SHP77 (cell line): ENCODE data around the gene UVRAG.
"Not testable (repeated sequence)": the region's sequence is repeated elsewhere in the genome, so short reads cannot be mapped to it uniquely, and the experiment has no call there.

Source experiments
- DNase-seq, 2 experiments: peaks; one replicate each; lab custom pipeline; 2025; lab: John Stamatoyannopoulos, UW

The UVRAG gene

GRCh38 chr11:75879737-75880136 is 64.7 kb downstream of the UVRAG start:
- no peak for DNase-seq

DNA sequence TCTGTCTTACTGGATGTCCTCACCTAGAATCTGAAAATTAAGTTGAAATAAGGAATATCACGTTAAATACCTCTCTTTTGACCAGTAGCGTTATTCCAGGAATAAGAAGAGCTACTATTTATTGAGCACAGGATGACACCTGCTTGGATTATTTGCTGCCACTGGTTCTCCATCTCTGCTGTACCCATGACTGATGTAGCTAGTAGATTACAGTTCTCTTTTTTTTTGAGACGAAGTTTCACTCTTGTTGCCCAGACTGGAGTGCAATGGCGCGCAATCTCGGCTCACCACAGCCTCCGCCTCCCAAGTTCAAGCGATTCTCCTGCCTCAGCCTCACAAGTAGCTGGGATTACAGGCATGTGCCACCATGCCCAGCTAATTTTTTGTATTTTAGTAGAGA is 65.3 kb downstream of the UVRAG start:
- not testable (repeated sequence) for DNase-seq

GRCh38 chr11:75884321-75884720 is 69.3 kb downstream of the UVRAG start:
- no peak for DNase-seq

- DNase-seq: no peak
Observed at GRCh38 chr11:75888416-75888815, 73.4 kb downstream of the UVRAG start.

DNA sequence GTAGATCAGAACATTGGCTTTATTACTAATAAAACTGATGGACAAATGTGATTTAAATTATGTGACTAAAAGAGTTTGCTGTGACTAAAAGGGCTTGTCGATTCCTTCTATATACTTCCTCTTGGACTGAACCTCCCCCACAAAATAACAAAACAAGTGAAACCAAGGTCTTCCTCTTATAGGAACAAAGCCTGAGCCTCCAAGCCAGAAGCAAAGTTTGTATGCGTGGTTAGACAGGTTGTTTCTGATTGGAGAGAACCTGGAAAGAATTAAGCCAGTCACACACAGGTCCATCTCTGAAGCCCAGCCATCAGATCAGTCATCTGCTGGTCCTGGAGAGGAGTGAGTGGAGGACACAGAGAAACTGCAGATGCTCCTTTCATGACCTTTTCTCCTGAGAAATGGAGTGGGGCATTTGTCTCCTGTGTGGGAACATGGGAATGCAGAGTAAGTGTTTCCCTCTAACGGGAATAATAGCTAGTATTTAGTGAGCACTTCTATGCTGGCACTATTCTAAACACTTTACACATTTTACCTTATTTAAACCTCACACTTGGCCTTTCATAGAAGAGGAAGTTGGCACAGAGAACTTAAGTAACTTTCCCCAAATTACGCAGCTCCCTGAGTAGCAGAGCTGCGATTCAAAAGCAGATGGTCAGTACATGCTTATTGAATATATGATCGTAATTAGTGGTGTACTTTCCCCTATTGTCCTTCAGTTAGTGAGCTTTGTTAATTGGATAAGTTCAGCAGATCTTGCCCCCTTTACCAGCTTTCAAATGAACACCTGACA is 77.1 kb downstream of the UVRAG start:
- no peak for DNase-seq

GRCh38 chr11:75893251-75893650 is 78.2 kb downstream of the UVRAG start:
- no peak for DNase-seq

DNA sequence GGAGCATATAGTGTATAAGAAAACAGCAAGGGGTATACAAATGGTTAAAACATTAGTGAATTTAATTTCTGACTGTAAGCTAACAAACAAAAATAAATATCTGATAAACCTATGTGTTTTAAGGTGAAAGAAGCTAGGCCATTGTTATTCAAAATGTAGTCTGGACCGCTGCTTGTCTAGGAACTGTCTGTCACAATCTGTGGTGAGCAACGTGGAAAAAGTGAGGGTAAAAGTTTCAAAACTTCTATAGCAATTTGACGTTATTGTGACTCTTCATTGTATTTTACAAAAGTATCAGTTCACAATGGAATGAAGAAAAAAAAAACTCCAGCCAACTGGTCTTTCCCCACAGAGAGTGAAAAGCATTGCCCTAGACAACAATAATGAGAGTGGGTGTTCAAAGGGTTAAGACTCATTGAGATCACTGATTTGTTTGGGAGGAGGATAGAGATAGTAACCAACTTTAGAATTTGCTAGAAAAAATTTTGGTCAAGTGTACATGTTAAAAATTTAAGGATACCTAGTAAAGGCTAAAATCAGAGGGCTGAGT is 79.1 kb downstream of the UVRAG start:
- no peak for DNase-seq

DNA sequence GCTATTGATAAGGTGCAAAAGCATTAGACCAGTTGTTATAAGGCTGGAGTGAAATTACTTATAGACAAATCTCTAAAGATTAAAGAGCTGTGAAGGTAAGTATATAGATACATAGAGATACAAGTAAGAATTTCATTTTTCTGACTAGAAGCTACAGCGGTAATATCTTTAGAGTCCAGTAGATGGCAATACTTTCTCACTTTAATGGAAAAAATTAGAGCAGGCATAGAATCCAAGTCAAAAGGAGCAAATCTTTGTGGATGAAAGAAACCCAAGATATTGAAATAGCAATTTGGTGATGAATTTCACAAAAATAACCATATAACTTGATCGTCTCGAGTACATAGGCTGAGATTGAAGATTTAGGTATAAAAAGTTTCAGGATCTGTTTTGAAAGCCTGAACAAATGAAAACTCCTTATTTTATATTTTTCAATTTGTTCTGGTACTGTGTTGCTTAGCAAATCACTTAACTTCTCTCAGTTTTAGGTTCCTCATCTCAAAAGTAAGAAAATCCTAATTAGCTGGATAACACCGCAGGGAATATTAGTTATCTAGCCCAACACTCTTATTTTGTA is 81.9 kb downstream of the UVRAG start:
- DNase-seq: peak; percentile 45 to 58

DNA sequence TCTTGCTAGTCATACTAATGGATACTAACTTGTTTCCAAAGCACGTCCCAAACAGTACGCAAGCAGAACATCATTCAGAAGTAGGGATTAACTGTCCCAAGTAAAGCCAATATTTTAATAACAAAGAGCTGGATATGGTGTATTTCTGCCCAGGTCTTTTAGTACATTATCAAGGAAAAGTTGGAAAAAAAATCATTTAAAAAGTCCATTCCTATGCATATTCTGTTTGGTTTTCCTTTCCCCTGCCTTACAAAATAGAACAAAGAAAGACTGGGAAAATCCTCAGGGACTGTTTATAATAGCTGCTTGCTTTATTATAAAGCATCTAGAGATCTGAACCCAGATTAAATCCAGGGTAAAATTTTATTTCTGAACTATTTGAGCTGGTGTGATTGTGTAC is 83.9 kb downstream of the UVRAG start:
- no peak for DNase-seq

DNA sequence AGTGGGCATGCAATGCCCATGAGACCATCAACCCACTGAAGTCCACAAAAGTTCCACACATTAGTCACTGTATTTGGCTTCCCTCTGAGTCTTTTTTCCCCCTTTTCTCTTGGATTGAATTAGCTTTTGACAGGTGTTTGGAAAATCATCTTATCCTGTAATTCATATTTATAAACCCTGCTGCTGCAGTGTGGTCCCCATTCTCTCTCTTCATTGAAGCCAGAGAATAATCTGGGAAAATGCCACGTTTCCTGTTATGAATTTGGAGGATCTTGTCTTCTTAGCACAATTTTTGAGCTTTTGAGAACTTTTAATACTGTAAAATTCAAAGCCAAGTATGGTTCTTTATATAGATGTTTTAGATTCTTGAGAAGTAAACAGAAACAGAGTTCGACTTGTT is 84.8 kb downstream of the UVRAG start:
- DNase-seq: no peak

DNA sequence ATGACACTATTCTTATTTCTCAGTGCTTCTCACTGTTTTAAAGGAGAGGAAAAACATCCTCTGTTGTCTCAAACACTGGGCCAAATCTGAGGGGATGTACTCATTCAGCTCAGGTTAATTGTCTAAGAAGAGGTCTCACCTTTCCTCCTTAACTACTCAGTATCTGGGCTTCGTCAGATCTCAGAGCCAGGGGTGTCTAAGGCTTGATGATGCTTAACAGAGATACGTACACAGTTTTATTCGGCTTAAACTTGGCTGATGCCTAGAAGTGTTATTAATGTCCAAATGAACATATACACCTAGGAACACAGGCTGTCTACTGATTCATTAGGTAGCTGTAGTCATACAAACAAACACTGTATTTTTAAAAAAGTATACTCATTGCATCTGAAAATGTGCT is 85.8 kb downstream of the UVRAG start:
- no peak for DNase-seq

GRCh38 chr11:75902631-75903030 is 87.6 kb downstream of the UVRAG start:
- DNase-seq: no peak

DNA sequence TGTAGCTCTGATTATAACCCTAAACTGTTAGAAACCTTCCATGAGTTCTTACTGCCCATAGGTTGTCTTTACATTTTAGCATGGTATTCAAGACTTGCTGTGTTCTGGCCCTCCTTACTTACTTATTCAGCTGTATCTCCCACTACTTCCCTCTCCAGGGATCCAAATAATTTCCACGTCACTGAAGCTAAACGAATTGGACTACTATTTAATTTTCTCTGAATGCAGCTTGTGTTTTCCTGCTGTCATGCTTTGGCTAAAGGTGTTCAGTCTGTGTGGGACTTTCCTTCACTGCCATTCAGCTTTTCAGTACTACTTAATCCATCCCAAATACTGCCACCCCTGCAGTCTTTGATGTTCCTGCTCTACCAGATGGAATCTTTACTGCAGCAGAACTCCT is 88.3 kb downstream of the UVRAG start:
- DNase-seq: no peak

- DNase-seq: no peak
Observed at GRCh38 chr11:75905434-75905833, 90.4 kb downstream of the UVRAG start.

- DNase-seq: no peak
Observed at GRCh38 chr11:75907906-75908527, 93.0 kb downstream of the UVRAG start.

DNA sequence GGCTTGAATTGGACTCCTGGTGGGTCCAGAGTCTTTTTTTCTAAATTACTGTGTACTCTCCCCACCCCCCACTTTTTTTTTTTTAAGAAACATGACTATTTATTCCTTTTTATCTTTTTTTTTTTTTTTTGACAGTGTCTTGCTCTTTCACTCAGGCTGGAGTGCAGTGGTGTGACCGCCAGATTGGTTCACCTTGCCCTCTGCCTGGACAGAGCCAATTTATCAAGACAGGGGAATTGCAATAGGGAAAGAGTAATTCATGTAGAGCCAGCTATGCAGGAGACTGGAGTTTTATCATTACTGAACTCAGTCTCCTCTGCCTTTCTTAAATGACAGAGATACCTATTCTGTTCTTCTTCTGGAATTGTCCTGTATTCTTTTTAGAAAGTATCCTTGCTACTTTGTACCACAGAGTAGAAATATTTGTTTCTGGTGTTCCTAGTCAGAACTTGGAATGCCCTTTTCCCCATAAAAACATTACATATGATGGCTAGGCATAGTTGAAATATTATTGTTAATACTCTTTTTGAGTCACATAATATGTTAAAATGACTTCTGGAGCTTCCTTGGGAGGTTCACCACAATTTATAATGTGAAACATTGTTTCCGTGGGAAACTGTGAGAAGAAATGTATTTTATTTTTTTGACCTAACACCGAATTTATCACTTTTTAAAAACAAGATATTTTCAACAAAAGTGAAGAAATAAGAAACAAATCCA is 95.6 kb downstream of the UVRAG start:
- no peak for DNase-seq

- DNase-seq: no peak
Observed at GRCh38 chr11:75911459-75911858, 96.4 kb downstream of the UVRAG start.

DNA sequence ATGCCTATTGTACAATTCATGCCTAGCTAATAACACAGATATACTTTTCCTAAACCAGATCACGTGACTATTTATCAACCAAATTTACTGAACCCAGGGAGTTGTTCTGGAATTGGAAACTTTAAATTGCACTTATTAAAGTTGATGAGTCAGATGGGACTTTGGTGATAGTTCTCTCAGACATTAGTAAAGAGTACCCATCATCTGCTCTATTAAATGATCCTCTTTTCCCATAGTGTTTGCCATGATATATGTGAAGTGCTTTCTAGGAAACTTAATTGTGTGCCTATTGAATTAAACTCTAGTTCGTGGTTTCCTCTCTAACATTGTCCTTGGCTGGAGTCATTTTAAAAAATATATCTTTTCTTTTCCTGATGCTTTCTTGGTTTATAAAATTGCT is 99.0 kb downstream of the UVRAG start:
- no peak for DNase-seq

DNA sequence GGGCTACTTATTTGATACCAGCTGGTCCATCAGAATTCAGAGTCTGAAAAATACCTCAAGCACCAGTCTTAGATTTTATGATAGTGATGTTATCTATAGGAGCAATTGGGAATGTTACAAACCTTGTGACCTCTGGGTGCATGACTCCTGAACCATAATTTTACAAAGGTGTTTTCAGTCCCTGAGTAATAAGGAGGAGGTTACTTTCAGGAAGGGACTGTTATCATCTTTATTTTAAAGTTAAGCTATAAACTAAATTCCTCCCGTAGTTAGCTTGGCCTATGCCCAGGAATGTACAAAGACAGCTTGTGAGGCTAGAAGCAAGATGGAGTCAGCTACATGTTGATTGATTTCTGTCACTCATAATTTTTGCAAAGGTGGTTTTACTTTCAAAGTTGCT is 101.9 kb downstream of the UVRAG start:
- no peak for DNase-seq

- no peak for DNase-seq
Observed at GRCh38 chr11:75918331-75918730, 103.3 kb downstream of the UVRAG start.

DNA sequence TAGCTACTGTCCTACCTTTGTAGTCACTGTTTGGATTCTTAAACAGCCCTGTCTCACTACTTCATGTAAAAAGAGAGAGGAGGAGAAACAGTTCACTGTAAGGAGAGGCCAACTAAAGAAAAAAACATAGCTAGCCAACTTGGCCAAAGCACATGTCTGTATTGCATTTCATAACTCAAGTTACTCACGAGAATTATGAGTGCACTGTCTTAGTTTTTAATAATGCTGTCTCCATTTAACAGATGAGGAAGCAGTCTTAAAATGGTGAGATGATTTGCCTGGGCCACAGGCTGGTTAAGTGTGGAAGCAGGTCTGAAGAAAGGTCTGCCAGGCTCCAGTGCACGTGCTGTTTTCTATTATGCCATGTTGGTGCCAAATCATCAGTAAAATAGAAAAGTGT is 104.5 kb downstream of the UVRAG start:
- no peak for DNase-seq

DNA sequence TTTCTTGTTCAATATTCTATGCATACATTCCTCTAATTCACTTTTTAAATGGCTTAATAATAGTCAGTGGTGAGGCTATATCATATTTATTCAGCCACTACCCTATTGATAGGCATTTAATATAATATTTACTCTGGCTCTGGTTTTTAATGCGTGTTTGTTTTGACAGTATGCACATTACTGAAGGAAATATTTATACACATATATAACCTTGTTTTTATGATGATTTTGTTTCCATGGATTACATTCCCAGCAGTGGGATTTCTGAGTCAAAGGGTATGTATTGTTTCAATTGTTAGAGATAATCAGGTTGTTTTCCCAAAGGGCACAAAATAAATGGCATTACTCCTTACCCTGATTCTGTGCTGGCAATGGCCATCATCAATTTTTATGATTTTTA is 105.8 kb downstream of the UVRAG start:
- no peak for DNase-seq

DNA sequence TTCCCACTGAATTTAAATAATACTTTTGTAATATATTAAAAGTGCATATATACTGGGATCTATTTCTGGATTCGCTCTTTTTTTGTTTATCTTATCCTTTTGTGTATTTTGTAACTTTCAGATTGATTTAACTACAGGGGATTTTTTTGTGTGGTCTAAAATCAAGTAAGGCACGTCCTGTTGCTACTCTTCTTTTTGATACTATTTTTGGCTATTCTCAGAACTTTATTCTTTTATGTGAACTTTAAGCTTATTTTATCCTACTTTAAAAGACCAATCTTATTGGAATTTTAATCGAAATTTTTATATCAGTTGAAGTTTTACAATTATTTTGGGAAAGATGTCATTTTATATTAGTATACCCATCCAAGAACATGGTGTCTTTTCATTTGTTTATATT is 106.8 kb downstream of the UVRAG start:
- DNase-seq: no peak
